Stimulated activated naive CD8-positive, alpha-beta T cell treated with anti-CD3 and anti-CD28 coated beads, Interleukin-15, Interleukin-2, amounts not matched to agents 100 U/mL and 50 U/mL, for 24 hours (primary cell): ENCODE data around the gene NME4.
"Not testable (repeated sequence)": the region's sequence is repeated elsewhere in the genome, so short reads cannot be mapped to it uniquely, and the experiment has no call there.

ENCODE experiments used
- ATAC-seq: fragments of 150-1000 bp; cut with Tn5 transposase; one replicate; pipeline ENCODE4 v1.10.0; 2021
- DNase-seq: peaks from one replicate; pipeline ENCODE4 v3.0.0; 2021

Gene NME4

GRCh38 chr16:397135-397661 lies at the start of gene NME4:
TSS of gene NME4 (plus strand) at chr16:397199. CDS start at chr16:397223, 24 bp downstream.
- no peak for ATAC-seq
- peak; percentile 36 for DNase-seq

- DNase-seq (no peak), ATAC-seq (no peak)
Observed at GRCh38 chr16:347203-347602, 49.8 kb upstream of the NME4 start.

- not testable (repeated sequence) for DNase-seq, ATAC-seq
Observed at GRCh38 chr16:348495-348894, 48.5 kb upstream of the NME4 start.

- DNase-seq (peak; percentile 38), ATAC-seq (peak; percentile 39)
Observed at GRCh38 chr16:349211-349610, 47.8 kb upstream of the NME4 start.

- ATAC-seq = no peak
- DNase-seq = no peak
Observed at GRCh38 chr16:350203-350602, 46.8 kb upstream of the NME4 start.

GRCh38 chr16:351804-352520 lies 45.0 kb upstream of the NME4 start:
- peak; percentile 51 for DNase-seq
- peak; percentile 21 for ATAC-seq

GRCh38 chr16:352547-353403 lies 44.2 kb upstream of the NME4 start, which contains the start of gene AXIN1:
TSS of gene AXIN1 (minus strand) at chr16:352723. CDS start at chr16:347025, 5,698 bp downstream.
- ATAC-seq = peak; percentile 83
- peak; percentile 100 for DNase-seq

GRCh38 chr16:353404-354290 lies 43.4 kb upstream of the NME4 start:
- no peak for DNase-seq
- no peak for ATAC-seq

- ATAC-seq (no peak), DNase-seq (no peak)
Observed at GRCh38 chr16:354291-354881, 42.6 kb upstream of the NME4 start.

GRCh38 chr16:354971-355461 lies 42.0 kb upstream of the NME4 start:
- DNase-seq = peak; percentile 36
- ATAC-seq = no peak

- DNase-seq (no peak), ATAC-seq (no peak)
Observed at GRCh38 chr16:356741-357140, 40.3 kb upstream of the NME4 start.

- ATAC-seq = no peak
Observed at GRCh38 chr16:359067-359763, 37.8 kb upstream of the NME4 start.

GRCh38 chr16:359871-360697 lies 36.9 kb upstream of the NME4 start:
- DNase-seq (no peak), ATAC-seq (no peak)

More at GRCh38 chr16:359067-359763, 37.8 kb upstream of the NME4 start:
- no peak for DNase-seq

GRCh38 chr16:360698-361336 lies 36.2 kb upstream of the NME4 start:
- ATAC-seq = no peak
- DNase-seq = no peak

GRCh38 chr16:361341-361871 lies 35.6 kb upstream of the NME4 start:
- DNase-seq = no peak
- ATAC-seq = no peak

- DNase-seq (peak; percentile 78), ATAC-seq (peak; percentile 86)
Observed at GRCh38 chr16:361872-362701, 34.9 kb upstream of the NME4 start.

- not testable (repeated sequence) for DNase-seq, ATAC-seq
Observed at GRCh38 chr16:362702-362999, 34.3 kb upstream of the NME4 start.

- no peak for DNase-seq
- ATAC-seq = no peak
Observed at GRCh38 chr16:363110-363765, 33.8 kb upstream of the NME4 start.
